GM10266 (cell line): ENCODE data around the gene NOX5.

Source experiments
- DNase-seq: peaks from one replicate; pipeline ENCODE4 v3.0.0; 2012; ENCODE audit errors: extremely low spot score
- TF ChIP-seq, protein P1 (sequence below): IDR thresholded peaks from 2 replicates; pipeline ENCODE4 v1.5.1; 2012; ENCODE audit warnings: mild to moderate bottlenecking, low read depth; ENCODE audit not compliant: control insufficient read depth, insufficient read depth; ENCODE audit errors: missing control alignments

NOX5 gene

DNA sequence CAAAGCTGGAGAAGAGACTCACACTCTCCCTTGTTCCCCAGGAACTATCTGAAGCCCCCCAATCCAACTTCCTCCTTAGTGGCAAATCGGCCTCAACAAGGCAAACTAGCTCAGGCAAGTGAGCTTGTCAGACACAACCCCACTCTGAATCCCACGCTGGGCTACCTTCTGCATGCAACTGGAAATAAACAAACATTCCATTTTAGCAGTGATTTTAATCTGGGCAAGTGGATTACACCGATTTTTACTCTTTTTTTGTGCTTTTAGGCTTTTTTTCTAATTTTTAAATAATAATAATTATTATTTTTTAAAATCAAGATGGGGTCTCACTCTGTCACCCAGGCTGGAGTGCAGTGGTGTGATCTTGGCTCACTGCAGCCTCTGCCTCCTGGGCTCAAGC, 2.9 kb upstream of the NOX5 start:
- TF ChIP-seq, protein P1, sequence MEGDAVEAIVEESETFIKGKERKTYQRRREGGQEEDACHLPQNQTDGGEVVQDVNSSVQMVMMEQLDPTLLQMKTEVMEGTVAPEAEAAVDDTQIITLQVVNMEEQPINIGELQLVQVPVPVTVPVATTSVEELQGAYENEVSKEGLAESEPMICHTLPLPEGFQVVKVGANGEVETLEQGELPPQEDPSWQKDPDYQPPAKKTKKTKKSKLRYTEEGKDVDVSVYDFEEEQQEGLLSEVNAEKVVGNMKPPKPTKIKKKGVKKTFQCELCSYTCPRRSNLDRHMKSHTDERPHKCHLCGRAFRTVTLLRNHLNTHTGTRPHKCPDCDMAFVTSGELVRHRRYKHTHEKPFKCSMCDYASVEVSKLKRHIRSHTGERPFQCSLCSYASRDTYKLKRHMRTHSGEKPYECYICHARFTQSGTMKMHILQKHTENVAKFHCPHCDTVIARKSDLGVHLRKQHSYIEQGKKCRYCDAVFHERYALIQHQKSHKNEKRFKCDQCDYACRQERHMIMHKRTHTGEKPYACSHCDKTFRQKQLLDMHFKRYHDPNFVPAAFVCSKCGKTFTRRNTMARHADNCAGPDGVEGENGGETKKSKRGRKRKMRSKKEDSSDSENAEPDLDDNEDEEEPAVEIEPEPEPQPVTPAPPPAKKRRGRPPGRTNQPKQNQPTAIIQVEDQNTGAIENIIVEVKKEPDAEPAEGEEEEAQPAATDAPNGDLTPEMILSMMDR: no peak
- no peak for DNase-seq

DNA sequence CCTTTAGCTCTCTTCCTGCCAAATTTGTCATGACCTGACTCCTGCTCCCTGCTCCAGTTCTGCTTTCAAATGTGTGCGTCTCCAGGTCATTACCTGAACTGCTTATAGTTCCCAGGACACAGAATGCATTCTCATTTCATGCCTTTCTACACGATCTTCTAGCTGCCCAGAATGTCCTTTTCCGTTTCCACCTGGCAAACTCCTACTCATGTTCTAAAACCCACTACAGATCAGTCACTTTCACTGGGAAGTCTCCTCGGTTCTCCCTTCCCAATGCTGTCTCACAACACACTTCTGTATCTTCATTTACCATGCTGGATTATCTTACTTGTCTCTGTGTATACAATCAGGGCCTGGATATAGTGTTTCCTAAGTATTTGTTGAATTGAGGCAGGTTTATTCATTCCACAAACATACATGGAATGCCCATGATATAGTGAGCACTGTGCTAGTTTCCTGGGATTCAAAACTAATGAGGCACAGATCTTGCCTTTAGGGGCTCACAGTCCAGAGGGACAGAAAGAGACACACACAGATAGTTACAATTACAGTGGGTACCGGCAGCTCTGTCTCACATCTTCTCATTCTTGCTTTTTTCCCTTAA, 1.6 kb upstream of the NOX5 start:
- no peak for DNase-seq
- TF ChIP-seq, protein P1: no peak

DNA sequence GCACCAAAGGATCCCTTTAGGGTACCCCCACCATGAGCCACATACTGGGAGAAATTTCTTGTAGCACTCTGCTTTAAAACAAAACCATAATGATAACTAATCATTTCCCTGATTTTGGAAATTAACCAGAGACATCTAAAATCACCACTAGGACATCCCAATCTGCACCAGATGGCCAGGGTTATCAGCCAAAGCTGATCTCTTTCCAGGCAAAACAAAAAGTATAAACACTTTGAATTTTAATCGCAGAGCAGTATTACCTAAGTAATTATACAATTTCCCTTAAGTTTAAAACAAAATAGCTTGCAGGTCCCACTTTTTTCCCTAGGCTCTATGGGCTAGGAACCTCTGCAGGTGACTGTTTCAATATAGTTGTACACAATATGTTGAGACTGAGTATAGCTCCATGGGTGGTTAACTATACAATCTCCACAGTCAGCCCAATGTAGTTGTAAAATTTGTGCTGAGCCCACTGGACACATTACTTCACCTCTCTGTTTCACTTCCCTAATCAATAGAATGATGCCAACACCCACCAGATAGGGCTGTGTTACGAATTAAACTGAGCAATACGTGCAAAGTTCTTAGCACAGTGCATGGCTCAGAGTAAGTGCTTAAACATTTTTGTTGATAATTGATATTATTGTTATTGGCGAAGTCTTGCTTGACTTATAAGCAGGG, 629 bp upstream of the NOX5 start:
- TF ChIP-seq, protein P1: no peak
- no peak for DNase-seq

DNA sequence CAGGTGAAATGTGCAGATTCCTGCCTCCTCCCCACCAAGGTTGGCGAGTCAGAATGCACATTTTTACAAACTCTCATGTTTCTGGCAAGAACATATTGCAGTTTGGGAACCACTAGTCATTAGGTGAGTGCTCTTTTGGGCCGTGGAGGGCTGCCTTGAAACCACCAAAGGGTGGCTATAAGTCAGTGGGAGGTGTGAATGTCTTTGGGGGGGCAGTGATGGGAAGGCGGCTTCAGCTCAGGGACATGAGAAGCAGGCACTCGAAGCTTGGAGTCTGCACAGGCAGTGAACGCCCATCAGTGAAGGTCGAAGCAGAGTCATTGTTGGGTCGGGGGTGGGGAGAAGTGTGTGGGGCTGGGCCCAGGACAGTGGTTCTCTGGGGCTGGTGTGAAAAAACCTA, 1.1 kb downstream of the NOX5 start:
- TF ChIP-seq, protein P1: no peak
- no peak for DNase-seq

DNA sequence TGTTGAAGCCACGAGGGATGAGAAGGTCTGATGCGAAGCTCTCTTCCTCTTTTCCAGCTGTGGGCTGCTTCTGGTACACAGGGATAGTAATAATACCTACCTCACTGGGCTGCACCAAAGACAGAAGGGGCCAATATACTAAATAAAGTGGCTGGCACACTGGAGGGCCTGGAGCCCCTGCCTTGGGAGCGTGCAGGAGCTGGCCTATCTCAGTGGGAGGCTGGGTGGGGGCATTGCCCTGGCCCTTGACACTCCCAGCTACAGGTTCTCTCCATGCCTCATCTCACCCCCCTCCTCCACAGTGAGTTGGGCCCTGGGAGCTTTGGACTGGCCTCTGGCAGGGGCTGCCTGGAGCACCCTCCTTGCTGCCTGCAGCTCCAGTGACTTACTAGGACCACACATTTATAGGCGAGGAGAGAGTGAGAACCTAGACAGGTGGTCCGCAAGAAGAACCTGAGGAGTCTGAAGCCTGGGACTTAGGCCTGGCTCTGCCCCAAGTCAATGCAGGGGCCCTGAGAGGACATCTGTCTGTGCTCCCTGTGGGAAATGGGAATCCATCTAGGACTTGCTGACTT, 1.6 kb downstream of the NOX5 start:
- TF ChIP-seq, protein P1: no peak
- DNase-seq: no peak

DNA sequence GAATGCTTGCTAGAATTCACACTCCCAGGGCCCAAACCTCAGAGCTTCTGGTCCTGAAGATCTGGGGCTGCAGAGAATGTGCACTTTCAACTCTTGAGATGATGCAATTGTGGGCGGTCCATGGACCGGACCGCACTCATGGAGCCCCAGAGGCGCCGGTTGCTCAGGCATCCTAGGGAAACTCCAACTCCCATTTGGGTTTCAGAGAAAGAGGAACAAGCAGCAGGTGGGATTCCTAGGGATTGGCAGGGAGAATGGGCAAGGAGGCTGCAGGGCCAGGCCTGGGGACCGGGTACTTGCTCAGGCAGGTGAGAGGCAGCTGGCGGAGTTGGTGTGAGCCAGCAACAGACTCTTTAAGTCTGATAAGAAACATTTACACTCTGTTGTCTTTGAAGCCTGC, 3.5 kb downstream of the NOX5 start:
- TF ChIP-seq, protein P1: no peak
- no peak for DNase-seq

DNA sequence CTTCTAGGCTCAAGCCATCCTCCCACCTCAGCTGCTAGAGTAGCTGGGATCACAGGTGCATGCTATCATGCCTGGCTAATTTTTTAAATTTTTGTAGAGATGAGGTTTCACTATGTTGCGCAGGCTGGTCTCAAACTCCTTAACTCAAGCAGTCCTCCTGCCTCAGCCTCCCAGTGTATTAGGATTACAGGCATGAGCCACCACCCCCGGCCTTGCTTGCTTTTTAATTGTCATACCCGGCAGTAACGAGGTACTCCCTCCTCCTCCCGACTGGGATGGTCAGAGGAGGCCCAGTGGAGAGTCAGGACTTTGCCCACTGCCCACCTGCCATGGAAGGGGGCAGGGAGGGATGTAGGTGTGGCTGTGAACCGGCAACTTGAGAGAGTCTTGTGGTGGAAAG, 4.5 kb downstream of the NOX5 start:
- DNase-seq: no peak
- TF ChIP-seq, protein P1: no peak
